Suprapubic skin (tissue), 3 donors: Measurements from ENCODE around the gene CELA1.

ENCODE experiments used
- EP300 ChIP-seq: sonication (generic); formaldehyde crosslinking; IDR thresholded peaks from one replicate; pipeline ENCODE4 v1.6.1; 2017; ENCODE audit warnings: antibody characterized with exemption
- POLR2A ChIP-seq, 2 donors: fragments of 450-650 bp; IDR thresholded peaks; one replicate each; pipeline ENCODE4 v1.6.1; 2017; ENCODE audit warnings: antibody characterized with exemption in 2 of 2, mild to moderate bottlenecking in 2 of 2, moderate library complexity in 2 of 2
- TF ChIP-seq, protein P1 (sequence below), 2 donors: fragments of 200-600 bp in 1 of 2; fragments of 450-650 bp in 1 of 2; sonication (generic) in 1 of 2; IDR thresholded peaks; one replicate each; pipeline ENCODE4 v1.5.1; 2016 to 2019; ENCODE audit warnings: antibody characterized with exemption in 2 of 2, mild to moderate bottlenecking in 1 of 2, moderate library complexity in 1 of 2

GRCh38 chr12:51320695-51321320, 25.7 kb downstream of the CELA1 start:
- TF ChIP-seq EP300: no peak
- TF ChIP-seq, protein P1, sequence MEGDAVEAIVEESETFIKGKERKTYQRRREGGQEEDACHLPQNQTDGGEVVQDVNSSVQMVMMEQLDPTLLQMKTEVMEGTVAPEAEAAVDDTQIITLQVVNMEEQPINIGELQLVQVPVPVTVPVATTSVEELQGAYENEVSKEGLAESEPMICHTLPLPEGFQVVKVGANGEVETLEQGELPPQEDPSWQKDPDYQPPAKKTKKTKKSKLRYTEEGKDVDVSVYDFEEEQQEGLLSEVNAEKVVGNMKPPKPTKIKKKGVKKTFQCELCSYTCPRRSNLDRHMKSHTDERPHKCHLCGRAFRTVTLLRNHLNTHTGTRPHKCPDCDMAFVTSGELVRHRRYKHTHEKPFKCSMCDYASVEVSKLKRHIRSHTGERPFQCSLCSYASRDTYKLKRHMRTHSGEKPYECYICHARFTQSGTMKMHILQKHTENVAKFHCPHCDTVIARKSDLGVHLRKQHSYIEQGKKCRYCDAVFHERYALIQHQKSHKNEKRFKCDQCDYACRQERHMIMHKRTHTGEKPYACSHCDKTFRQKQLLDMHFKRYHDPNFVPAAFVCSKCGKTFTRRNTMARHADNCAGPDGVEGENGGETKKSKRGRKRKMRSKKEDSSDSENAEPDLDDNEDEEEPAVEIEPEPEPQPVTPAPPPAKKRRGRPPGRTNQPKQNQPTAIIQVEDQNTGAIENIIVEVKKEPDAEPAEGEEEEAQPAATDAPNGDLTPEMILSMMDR (IDR thresholded peaks at IDR 0.05): no peak
- no peak for TF ChIP-seq POLR2A (IDR thresholded peaks at IDR 0.05)
